Lung (tissue), 12 donors: ENCODE data around the gene CATSPERE. TPM values are rescaled to one million over a fixed set of nuclear protein-coding genes. Genes with fewer than 3 reads are reported as not detected.

Experiments
- ATAC-seq: fragments of 200-7000 bp; cut with Tn5 transposase; one replicate; pipeline ENCODE4 v1.9.1; 2020; ENCODE audit warnings: moderate number of reproducible peaks; ENCODE audit not compliant: insufficient read depth, low FRiP score
- DNase-seq, 3 donors: peaks; one replicate each; pipeline ENCODE4 v3.0.0-alpha.2; 2013 to 2017
- H3K27ac ChIP-seq, 2 donors: one replicate each; pipeline ENCODE4 v1.5.1; 2013; ENCODE audit warnings: mild to moderate bottlenecking in 2 of 2, moderate library complexity in 2 of 2, control low read depth in 1 of 2, inconsistent platforms in 1 of 2, low read depth in 1 of 2, low read length in 1 of 2
- H3K27me3 ChIP-seq, 3 donors: one replicate each; pipeline ENCODE4 v1.5.1; 2013; ENCODE audit warnings: low read length in 2 of 3; ENCODE audit not compliant: control insufficient read depth in 3 of 3, insufficient read depth in 3 of 3
- H3K36me3 ChIP-seq, 4 donors: one replicate each; pipeline ENCODE4 v1.5.1; 2013; ENCODE audit warnings: low read length in 4 of 4, mild to moderate bottlenecking in 1 of 4, moderate library complexity in 1 of 4; ENCODE audit not compliant: control insufficient read depth in 4 of 4, insufficient read depth in 4 of 4
- H3K4me1 ChIP-seq, 5 donors: one replicate each; pipeline ENCODE4 v1.5.1; 2013; ENCODE audit warnings: low read length in 5 of 5, mild to moderate bottlenecking in 2 of 5, moderate library complexity in 1 of 5; ENCODE audit not compliant: control insufficient read depth in 5 of 5, insufficient read depth in 5 of 5
- H3K4me3 ChIP-seq: one replicate; pipeline ENCODE4 v1.5.1; 2013; ENCODE audit warnings: mild to moderate bottlenecking, control low read depth, moderate library complexity
- H3K9ac ChIP-seq, 2 donors: one replicate each; pipeline ENCODE4 v1.5.1; 2013; ENCODE audit warnings: low read length in 2 of 2, control low read depth in 1 of 2; ENCODE audit not compliant: insufficient read depth in 1 of 2
- H3K9me3 ChIP-seq, 4 donors: one replicate each; pipeline ENCODE4 v1.5.1; 2013; ENCODE audit warnings: low read length in 3 of 4, mild to moderate bottlenecking in 1 of 4, moderate library complexity in 1 of 4; ENCODE audit not compliant: control insufficient read depth in 4 of 4, insufficient read depth in 3 of 4
- WGBS, 2 donors: extraction: QIAGEN DNeasy Blood & Tissue Kit; methylation state at CpG; one replicate each; pipeline ENCODE4 v1.1.7; 2013; 5-methylcytosine and 5-hydroxymethylcytosine counted together
- polyA plus RNA-seq, 2 donors: library from polyadenylated mRNA; stranded (reverse); fragments of 200-250 nt; gene quantifications; one replicate each; pipeline ENCODE4 v1.2.1, GENCODE V29; 2013
- total RNA-seq, 2 donors: library from RNA; depleted of rRNA in 1 of 2; stranded (reverse); fragments of >200 nt in 1 of 2; gene quantifications; one replicate each; pipeline ENCODE4 v1.2.1, GENCODE V29; 2014 to 2021
- TF ChIP-seq, protein P1 (sequence below): IDR thresholded peaks from 2 replicates; pipeline ENCODE4 v1.5.1; 2012; ENCODE audit warnings: mild to moderate bottlenecking; ENCODE audit errors: control extremely low read depth, extremely low read depth
- donor health status: control.
- donor health status: control.
- donor health status: Bipolar disorder and iron deficiency.
- donor health status: healthy.
- donor health status: DM: yes; HTN: yes; CAD: no.

Gene CATSPERE
- total and polyA plus RNA-seq, 4 donors, result 0.30 to 2.7 (median 1.4) TPM

DNA sequence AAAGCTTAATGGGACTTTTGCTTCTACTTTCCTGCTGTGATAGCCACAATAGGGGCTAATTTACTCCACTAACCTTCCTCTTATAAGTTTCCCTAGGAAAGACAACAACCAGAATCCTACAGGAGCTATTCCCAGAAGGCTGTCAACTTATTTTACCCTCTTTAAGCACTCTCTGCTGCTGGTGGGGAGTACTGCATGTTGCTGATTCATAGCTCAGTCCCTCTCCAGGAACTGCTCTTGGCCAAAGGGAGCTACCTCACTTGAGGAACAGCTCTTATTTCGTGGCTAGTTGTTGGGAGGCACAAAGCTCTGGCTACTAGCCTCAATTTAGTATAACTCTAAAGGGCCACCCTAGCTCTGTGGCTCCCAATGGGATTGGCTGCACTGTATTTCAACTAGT is 46.5 kb upstream of the CATSPERE start:
- Histone ChIP-seq H3K4me1 (no peaks in the 10 kb centered on the region), H3K9me3 (peaks cover 0 to 2% (median 0%) of the 10 kb centered on the region in 4 donors), H3K9ac (no peak overlapping the region), H3K27ac (no peak overlapping the region), H3K36me3 (peaks cover 26 to 39% (median 31%) of the 10 kb centered on the region in 4 donors), H3K27me3 (no peaks in the 10 kb centered on the region), H3K4me3 (no peak overlapping the region)
- TF ChIP-seq, protein P1, sequence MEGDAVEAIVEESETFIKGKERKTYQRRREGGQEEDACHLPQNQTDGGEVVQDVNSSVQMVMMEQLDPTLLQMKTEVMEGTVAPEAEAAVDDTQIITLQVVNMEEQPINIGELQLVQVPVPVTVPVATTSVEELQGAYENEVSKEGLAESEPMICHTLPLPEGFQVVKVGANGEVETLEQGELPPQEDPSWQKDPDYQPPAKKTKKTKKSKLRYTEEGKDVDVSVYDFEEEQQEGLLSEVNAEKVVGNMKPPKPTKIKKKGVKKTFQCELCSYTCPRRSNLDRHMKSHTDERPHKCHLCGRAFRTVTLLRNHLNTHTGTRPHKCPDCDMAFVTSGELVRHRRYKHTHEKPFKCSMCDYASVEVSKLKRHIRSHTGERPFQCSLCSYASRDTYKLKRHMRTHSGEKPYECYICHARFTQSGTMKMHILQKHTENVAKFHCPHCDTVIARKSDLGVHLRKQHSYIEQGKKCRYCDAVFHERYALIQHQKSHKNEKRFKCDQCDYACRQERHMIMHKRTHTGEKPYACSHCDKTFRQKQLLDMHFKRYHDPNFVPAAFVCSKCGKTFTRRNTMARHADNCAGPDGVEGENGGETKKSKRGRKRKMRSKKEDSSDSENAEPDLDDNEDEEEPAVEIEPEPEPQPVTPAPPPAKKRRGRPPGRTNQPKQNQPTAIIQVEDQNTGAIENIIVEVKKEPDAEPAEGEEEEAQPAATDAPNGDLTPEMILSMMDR, result no peak
- ATAC-seq (no peak), DNase-seq (no peak)
- WGBS, 2 donors, result 87 to 95% methylated on average over 1 of the region's 1 CpG

- WGBS, 2 donors, result 69 to 76% methylated on average over 4 of the region's 4 CpGs
These were observed 42.0 kb upstream of the CATSPERE start for GRCh38 chr1:244419024-244419423.

GRCh38 chr1:244422174-244422573 is 38.9 kb upstream of the CATSPERE start:
- no peak for ATAC-seq
- H3K9ac ChIP-seq, result no peak overlapping the region
- WGBS, 2 donors, result 89 to 94% methylated on average over 1 of the region's 1 CpG
- no peak for DNase-seq
- no peaks in the 10 kb centered on the region for H3K9me3 ChIP-seq
- TF ChIP-seq, protein P1, result no peak
- no peak overlapping the region for H3K4me3 ChIP-seq
- H3K27me3 ChIP-seq, result no peaks in the 10 kb centered on the region
- H3K4me1 ChIP-seq, result no peaks in the 10 kb centered on the region
- no peak overlapping the region for H3K27ac ChIP-seq
- H3K36me3 ChIP-seq, result peaks cover 2 to 18% (median 7%) of the 10 kb centered on the region in 4 donors

More at GRCh38 chr1:244419024-244419423, 42.0 kb upstream of the CATSPERE start:
- DNase-seq, result no peak
- Histone ChIP-seq H3K27ac (no peak overlapping the region), H3K27me3 (no peaks in the 10 kb centered on the region), H3K4me1 (no peaks in the 10 kb centered on the region), H3K4me3 (no peak overlapping the region), H3K9me3 (no peaks in the 10 kb centered on the region), H3K9ac (no peak overlapping the region), H3K36me3 (peaks cover 10 to 33% (median 26%) of the 10 kb centered on the region in 4 donors)
- ATAC-seq, result no peak
- TF ChIP-seq, protein P1, result no peak
